H1 (cell line): ENCODE data around the gene UFD1. TPM values are rescaled to one million over a fixed set of nuclear protein-coding genes. Genes with fewer than 3 reads are reported as not detected.

Experiments used
- CBX5 ChIP-seq: fragments of 300-800, 300-1000 bp; sonication (generic); IDR thresholded peaks from 2 replicates; pipeline ENCODE4 v1.7.1; 2016; ENCODE audit warnings: antibody characterized with exemption, low read length, low read depth
- CTBP2 ChIP-seq: IDR thresholded peaks from 2 replicates; pipeline ENCODE4 v1.7.0; 2011; ENCODE audit warnings: borderline replicate concordance, mild to moderate bottlenecking, moderate library complexity, mixed read lengths, low read length; ENCODE audit not compliant: insufficient read depth, insufficient read length
- HDAC2 ChIP-seq, 2 experiments: fragments of 300-600 bp in 1 of 2; sonication (generic) in 1 of 2; IDR thresholded peaks; 2 replicates each; pipeline ENCODE4 v1.6.1; 2011 to 2012; ENCODE audit warnings: low read depth in 2 of 2, low read length in 2 of 2, mild to moderate bottlenecking in 2 of 2, moderate library complexity in 2 of 2, borderline replicate concordance in 1 of 2, inconsistent platforms in 1 of 2
- KDM1A ChIP-seq: fragments of 200-600, 300-600 bp; sonication (generic); IDR thresholded peaks from 2 replicates; pipeline ENCODE4 v1.7.1; 2016; ENCODE audit warnings: mild to moderate bottlenecking, low read length, borderline replicate concordance
- POLR2AphosphoS5 ChIP-seq: IDR thresholded peaks from 2 replicates; pipeline ENCODE4 v1.6.1; 2011; ENCODE audit warnings: low read depth, low read length
- RNF2 ChIP-seq: fragments of 200-900, 300-1000 bp; sonication (generic); IDR thresholded peaks from 2 replicates; pipeline ENCODE4 v1.7.1; 2016; ENCODE audit warnings: borderline replicate concordance, low read depth, mild to moderate bottlenecking, antibody characterized with exemption, low read length; ENCODE audit not compliant: poor library complexity, severe bottlenecking; ENCODE audit errors: missing control alignments
- SAP30 ChIP-seq: fragments of 300-600 bp; sonication (generic); IDR thresholded peaks from 2 replicates; pipeline ENCODE4 v1.7.1; 2012; ENCODE audit warnings: low read length, moderate library complexity, mild to moderate bottlenecking, inconsistent platforms; ENCODE audit not compliant: insufficient read depth, insufficient replicate concordance
- polyA plus RNA-seq, 7 experiments: library from polyadenylated mRNA; depleted of rRNA in 3 of 7; stranded (reverse) in 5 of 7; unstranded in 2 of 7; fragments of >200 nt in 5 of 7; fragments of 200-250 nt in 2 of 7; gene quantifications; 1 replicate in 5 of 7; 2 replicates in 1 of 7; 4 replicates in 1 of 7; pipeline versions ENCODE4 v1.2.1 to v1.2.3, GENCODE V29; 2011 to 2013; ENCODE audit warnings: missing spikeins in 2 of 7, mixed read lengths in 2 of 7
- total RNA-seq: library from RNA; stranded (reverse); fragmentation: NEBNext Ultra II Directional; extraction: Animal tissue kit (Norgen Biotek cat#: 25700); gene quantifications from 2 replicates; pipeline ENCODE4 v1.2.1, GENCODE V29; 2021
- TF ChIP-seq, protein P1 (sequence below): fragments of 300-600 bp; sonication (generic); IDR thresholded peaks from 2 replicates; pipeline ENCODE4 v1.7.1; 2012; ENCODE audit warnings: low read length, moderate library complexity, mild to moderate bottlenecking, inconsistent platforms; ENCODE audit not compliant: insufficient replicate concordance

UFD1 gene
- total and polyA plus RNA-seq, 2 of the 8 experiments (the other 6 are each of a cell fraction or from before 2014, with no cell fraction given): 74.6 to 116 TPM

DNA sequence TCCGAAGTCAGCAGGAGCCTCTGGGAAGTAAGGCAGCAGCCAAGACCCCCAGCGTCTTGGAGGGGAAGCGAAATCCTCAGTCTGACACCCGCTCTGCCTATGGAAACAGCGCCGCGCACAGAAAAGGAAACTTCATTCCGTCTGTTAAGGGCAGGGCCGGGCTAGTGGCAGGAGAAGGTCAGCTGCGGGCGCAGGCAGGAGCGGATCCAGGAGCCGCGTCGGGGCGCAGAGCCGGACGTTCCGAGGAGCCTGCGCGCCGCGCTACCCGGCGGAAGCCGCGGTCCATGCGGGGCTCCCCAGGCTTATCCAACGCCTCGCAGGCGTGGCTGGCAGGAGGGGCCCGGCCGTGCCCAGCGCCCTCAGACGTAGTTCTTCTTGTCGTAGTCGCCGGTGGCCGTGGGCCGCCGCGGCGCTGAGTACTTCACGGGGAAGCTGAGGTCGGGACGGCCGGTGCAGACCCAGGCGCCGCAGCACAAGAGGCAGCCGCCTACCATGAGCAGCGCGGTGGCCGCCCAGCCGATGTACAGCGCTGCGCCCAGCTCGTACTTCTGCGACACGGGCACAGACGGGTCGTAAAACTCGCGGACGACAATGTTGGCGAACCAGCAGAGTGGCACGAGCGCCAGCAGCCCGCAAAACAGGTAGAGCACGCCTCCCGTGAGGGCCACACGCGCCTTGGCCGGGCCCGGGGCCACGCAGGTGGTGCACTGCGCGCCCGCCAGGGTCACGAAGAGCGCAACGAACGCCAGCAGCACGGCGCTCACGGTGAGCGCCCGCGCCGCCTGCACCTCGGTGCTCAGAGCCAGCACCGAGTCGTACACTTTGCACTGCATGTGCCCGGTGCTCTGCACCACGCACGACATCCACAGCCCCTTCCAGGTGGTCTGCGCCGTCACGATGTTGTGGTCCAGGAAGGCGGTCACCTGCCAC is 44.5 kb upstream of the UFD1 start (continued):
- TF ChIP-seq, protein P1, sequence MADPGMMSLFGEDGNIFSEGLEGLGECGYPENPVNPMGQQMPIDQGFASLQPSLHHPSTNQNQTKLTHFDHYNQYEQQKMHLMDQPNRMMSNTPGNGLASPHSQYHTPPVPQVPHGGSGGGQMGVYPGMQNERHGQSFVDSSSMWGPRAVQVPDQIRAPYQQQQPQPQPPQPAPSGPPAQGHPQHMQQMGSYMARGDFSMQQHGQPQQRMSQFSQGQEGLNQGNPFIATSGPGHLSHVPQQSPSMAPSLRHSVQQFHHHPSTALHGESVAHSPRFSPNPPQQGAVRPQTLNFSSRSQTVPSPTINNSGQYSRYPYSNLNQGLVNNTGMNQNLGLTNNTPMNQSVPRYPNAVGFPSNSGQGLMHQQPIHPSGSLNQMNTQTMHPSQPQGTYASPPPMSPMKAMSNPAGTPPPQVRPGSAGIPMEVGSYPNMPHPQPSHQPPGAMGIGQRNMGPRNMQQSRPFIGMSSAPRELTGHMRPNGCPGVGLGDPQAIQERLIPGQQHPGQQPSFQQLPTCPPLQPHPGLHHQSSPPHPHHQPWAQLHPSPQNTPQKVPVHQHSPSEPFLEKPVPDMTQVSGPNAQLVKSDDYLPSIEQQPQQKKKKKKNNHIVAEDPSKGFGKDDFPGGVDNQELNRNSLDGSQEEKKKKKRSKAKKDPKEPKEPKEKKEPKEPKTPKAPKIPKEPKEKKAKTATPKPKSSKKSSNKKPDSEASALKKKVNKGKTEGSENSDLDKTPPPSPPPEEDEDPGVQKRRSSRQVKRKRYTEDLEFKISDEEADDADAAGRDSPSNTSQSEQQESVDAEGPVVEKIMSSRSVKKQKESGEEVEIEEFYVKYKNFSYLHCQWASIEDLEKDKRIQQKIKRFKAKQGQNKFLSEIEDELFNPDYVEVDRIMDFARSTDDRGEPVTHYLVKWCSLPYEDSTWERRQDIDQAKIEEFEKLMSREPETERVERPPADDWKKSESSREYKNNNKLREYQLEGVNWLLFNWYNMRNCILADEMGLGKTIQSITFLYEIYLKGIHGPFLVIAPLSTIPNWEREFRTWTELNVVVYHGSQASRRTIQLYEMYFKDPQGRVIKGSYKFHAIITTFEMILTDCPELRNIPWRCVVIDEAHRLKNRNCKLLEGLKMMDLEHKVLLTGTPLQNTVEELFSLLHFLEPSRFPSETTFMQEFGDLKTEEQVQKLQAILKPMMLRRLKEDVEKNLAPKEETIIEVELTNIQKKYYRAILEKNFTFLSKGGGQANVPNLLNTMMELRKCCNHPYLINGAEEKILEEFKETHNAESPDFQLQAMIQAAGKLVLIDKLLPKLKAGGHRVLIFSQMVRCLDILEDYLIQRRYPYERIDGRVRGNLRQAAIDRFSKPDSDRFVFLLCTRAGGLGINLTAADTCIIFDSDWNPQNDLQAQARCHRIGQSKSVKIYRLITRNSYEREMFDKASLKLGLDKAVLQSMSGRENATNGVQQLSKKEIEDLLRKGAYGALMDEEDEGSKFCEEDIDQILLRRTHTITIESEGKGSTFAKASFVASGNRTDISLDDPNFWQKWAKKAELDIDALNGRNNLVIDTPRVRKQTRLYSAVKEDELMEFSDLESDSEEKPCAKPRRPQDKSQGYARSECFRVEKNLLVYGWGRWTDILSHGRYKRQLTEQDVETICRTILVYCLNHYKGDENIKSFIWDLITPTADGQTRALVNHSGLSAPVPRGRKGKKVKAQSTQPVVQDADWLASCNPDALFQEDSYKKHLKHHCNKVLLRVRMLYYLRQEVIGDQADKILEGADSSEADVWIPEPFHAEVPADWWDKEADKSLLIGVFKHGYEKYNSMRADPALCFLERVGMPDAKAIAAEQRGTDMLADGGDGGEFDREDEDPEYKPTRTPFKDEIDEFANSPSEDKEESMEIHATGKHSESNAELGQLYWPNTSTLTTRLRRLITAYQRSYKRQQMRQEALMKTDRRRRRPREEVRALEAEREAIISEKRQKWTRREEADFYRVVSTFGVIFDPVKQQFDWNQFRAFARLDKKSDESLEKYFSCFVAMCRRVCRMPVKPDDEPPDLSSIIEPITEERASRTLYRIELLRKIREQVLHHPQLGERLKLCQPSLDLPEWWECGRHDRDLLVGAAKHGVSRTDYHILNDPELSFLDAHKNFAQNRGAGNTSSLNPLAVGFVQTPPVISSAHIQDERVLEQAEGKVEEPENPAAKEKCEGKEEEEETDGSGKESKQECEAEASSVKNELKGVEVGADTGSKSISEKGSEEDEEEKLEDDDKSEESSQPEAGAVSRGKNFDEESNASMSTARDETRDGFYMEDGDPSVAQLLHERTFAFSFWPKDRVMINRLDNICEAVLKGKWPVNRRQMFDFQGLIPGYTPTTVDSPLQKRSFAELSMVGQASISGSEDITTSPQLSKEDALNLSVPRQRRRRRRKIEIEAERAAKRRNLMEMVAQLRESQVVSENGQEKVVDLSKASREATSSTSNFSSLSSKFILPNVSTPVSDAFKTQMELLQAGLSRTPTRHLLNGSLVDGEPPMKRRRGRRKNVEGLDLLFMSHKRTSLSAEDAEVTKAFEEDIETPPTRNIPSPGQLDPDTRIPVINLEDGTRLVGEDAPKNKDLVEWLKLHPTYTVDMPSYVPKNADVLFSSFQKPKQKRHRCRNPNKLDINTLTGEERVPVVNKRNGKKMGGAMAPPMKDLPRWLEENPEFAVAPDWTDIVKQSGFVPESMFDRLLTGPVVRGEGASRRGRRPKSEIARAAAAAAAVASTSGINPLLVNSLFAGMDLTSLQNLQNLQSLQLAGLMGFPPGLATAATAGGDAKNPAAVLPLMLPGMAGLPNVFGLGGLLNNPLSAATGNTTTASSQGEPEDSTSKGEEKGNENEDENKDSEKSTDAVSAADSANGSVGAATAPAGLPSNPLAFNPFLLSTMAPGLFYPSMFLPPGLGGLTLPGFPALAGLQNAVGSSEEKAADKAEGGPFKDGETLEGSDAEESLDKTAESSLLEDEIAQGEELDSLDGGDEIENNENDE: no peak
- TF ChIP-seq CBX5 (no peak), KDM1A (no peak), HDAC2 (IDR thresholded peaks at IDR 0.05; ENCODE audit: borderline replicate concordance in 1 of 2, low read depth in 2 of 2, low read length in 2 of 2) (no peak; a peak in 1 of 4 replicates), CTBP2 (no peak), RNF2 (no peak), POLR2AphosphoS5 (no peak), SAP30 (no peak)
